DMS153 (cell line): ENCODE data around the gene SRP68.
"Not testable (repeated sequence)": the region's sequence is repeated elsewhere in the genome, so short reads cannot be mapped to it uniquely, and the experiment has no call there.

Experiments
- DNase-seq: peaks from one replicate; lab custom pipeline; 2025; lab: John Stamatoyannopoulos, UW

The SRP68 gene

DNA sequence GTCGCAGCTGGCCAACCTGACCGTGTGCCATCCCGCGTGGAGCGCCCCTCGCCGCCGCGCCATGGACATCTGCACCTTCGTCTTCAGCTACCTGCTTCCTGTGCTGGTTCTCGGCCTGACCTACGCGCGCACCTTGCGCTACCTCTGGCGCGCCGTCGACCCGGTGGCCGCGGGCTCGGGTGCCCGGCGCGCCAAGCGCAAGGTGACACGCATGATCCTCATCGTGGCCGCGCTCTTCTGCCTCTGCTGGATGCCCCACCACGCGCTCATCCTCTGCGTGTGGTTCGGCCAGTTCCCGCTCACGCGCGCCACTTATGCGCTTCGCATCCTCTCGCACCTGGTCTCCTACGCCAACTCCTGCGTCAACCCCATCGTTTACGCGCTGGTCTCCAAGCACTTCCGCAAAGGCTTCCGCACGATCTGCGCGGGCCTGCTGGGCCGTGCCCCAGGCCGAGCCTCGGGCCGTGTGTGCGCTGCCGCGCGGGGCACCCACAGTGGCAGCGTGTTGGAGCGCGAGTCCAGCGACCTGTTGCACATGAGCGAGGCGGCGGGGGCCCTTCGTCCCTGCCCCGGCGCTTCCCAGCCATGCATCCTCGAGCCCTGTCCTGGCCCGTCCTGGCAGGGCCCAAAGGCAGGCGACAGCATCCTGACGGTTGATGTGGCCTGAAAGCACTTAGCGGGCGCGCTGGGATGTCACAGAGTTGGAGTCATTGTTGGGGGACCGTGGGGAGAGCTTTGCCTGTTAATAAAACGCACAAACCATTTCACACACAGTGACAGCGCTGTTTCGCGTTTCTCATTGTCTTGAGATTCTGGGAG, 4.7 kb upstream of the SRP68 start:
- no peak for DNase-seq

DNA sequence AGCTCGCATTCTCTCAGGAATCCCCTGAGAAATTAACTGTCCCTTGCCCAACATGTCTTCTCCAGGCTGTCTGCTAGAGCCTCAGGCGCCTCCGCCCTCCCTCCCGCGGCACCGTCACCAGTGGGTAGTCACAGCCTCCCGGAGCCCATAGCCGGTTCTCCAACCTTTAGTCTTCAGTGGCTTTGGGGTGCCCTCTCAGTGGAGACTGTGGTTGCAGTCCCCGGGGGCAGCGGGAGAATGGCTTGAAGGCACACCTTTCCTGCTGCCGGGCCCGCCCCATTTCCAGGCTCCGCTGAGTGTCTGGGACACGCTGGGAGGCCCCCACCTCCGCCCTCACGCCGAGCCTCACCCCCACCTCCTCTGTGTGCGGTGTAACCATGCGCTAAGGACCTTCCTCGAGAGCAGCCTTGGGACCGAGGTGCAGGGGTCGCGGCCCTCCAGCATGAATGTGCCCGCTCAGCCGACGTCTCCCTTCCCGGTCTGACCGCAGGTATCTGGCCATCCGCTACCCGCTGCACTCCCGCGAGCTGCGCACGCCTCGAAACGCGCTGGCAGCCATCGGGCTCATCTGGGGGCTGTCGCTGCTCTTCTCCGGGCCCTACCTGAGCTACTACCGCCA, 3.9 kb upstream of the SRP68 start:
- no peak for DNase-seq

DNA sequence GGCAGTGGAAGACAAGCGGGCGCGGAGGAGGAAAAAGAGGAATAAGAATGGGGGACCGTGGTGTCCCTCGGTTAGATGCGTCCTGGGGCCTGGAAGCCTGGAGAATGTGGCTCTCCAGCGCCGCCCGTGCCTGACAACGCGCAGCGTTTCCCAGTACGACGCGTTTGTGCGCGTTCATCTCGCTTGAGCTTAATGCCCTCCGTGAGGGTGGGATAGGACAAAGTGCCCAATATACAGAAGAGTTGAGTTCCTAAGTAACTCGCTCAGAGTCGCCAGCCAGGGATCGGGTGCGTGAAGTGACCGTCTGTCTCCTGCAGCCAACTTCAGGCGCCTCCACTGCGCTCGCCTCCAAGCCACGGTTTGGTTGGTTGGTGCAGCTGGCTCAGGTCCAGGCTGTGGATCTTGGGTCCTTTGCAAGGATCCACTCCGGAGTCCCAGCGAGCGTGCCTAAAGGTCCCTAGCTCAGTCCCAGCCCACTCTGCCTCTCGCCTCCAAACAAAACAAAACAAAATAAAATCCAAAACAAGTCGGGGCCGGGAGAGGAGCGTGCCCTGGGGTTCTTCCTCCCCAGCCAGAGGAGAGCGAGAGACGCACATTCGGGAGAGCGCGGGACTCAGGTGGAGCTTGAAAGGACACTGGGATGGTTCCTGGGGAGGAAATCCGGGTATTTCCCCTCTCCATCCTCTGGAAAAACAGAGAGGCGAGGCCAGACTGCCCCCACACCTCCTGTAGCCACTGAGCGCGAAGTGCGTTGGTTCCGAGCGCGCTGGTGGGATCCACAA, 3.2 kb upstream of the SRP68 start:
- no peak for DNase-seq

DNA sequence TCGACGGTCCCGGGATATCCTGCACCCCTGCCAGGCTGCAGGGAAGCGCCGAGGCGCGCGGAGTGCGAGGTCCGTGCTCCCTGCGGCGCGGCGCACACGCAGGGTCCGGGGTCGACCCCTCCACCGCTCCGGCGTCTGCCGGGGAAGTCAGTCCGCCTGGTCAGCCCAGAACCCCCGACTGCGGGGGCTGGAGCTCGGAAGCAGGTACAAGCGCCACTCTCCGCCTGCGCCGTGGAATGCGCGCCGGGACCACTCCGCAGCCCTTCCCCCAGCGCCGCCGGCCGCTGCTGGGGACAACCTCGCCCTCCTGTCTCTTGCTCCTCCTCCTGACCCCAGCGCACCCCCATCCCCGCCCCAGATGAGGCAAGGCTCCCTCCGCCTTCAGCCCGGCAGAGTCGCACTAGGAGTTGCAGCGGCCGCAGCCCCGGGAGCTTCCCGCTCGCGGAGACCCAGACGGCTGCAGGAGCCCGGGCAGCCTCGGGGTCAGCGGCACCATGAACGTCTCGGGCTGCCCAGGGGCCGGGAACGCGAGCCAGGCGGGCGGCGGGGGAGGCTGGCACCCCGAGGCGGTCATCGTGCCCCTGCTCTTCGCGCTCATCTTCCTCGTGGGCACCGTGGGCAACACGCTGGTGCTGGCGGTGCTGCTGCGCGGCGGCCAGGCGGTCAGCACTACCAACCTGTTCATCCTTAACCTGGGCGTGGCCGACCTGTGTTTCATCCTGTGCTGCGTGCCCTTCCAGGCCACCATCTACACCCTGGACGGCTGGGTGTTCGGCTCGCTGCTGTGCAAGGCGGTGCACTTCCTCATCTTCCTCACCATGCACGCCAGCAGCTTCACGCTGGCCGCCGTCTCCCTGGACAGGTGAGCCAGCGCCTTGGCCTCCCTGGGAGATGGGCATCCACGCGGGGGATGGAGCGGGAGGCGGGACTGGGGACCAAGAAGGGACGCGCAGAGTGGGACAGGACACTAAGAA, 2.4 kb upstream of the SRP68 start, which contains the start of gene GALR2:
Gene GALR2, plus strand, starts transcription at position 392 of the 974 bp plus-strand sequence. Its CDS starts 103 bp downstream, at position 495.
- DNase-seq, result no peak

DNA sequence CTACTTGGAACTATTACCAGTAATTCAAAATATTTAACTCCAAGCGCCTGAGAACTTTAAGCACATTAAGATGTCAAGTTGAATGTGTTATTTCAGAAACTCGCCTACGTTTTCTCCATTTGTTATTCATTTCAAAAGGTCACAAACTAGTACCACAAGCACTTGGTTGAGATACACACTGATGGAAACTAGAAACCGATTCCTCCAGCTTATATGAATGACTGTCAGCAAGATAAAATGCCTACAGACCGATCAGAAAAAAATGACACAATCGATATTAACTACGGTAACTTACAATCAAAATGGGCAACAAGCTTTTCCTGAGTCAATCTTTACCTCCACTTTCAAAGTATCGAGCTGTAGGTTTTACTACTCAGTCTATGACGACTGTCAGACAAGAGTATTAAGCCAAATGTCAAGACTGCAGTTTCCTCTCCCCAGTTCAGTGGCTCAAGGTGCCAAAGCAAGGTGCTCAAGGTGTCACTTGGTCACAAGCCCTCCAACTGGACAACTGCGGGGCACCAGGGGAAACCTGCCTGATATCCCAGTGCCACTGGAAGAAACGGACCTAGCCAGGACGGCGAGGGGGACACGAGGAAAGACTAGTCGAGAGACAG, 678 bp downstream of the SRP68 start:
- DNase-seq, result no peak

DNA sequence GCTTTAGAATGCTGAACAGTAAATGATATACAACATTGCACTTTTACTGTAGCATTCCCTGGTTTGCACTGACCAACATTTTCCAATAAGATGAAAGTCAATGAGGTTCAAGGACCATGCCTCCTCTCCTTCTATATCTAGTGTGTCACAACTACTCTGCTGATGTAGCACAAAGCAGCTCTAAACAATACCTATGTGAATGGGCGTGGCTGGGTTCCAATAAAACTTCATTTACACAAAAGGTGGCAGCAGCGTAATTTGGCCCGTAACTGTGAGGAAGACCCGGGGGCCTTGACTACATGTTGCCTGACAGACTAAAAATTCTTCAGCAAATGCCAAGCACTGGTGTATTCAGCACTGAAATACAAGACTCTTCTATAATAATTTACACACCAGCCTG, 6.5 kb downstream of the SRP68 start:
- no peak for DNase-seq

DNA sequence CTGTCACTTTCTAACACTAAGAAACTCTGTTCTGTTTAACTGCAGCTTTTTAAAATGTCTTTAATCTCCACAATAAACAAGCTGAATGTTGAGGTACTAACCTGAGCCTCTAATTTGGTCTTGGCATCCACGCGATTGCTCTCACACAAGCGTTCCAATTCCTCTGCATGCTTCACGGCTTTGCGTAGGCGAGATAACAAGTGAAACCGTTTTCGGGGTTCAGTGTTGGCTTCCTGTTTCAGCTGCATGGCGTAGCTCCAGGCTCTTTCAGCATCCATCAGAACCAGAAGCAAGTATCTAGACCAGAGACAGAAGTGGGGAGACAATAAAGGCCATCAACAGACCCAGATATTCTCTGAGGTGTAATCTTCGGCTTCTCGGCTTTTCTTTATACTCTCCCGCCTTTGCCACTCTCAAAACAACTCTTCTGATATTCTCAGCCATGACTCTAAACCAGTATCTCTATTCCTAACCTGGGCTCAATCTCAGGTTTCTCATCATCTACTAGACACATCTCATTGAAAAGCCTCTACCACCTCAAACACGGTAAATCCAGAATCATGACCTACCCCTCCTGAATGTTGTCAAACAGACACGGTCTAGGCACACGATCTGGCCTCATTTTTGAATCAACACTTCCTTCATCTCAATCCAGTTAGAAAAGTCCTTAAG, 8.3 kb downstream of the SRP68 start:
- no peak for DNase-seq

DNA sequence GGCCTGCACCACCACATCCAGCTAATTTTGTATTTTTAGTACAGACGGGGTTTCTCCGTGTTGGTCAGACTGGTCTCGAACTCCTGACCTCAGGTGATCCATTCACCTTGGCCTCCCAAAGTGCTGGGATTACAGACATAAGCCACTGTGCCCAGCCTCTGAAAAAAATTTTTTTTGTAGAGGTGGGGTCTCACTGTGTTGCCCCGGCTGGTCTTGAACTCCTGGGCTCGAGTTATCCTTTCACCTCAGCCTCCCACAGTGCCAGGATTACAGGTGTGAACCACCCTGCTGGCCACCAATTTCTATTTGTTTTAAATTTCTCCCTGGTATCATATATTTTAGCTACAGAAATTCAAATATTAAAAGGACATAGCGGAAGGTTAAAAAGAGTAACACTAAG, 14.1 kb downstream of the SRP68 start:
- DNase-seq, result not testable (repeated sequence)

DNA sequence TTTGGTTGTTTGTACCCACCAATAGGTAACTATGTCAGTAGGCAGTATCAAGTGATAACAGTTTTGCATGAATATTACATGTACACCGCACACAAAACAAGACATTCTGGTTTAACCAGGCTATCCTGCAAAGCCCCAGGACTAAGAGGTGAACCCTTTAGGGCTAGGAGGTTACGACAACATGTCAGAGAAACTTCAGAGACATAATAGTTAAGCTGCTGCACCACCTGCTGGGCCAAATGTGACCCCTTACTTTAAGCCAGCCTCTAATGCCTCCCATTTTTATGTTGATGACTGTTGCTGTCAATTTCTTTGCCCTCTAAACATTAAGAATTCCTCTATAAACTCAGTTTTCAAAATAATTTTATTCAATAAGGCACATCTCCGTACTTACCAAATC, 15.4 kb downstream of the SRP68 start:
- no peak for DNase-seq

DNA sequence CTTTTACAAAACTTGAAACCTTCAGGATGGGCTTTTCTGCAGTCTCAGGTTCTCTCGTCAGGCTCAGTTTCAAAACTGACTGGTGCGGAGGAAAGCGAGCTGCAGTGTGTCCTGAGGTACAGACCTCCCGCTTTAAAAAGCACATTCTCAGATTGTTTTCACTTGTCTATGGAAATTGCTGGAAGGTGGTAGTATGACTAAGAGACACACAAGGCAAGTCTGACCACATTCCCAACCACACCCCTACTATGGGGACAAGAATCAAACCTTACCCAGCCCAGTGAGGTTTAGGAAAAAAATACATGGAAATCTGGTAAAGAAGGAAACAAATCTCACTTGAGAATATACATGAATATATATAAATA, 18.2 kb downstream of the SRP68 start:
- DNase-seq, result no peak

DNA sequence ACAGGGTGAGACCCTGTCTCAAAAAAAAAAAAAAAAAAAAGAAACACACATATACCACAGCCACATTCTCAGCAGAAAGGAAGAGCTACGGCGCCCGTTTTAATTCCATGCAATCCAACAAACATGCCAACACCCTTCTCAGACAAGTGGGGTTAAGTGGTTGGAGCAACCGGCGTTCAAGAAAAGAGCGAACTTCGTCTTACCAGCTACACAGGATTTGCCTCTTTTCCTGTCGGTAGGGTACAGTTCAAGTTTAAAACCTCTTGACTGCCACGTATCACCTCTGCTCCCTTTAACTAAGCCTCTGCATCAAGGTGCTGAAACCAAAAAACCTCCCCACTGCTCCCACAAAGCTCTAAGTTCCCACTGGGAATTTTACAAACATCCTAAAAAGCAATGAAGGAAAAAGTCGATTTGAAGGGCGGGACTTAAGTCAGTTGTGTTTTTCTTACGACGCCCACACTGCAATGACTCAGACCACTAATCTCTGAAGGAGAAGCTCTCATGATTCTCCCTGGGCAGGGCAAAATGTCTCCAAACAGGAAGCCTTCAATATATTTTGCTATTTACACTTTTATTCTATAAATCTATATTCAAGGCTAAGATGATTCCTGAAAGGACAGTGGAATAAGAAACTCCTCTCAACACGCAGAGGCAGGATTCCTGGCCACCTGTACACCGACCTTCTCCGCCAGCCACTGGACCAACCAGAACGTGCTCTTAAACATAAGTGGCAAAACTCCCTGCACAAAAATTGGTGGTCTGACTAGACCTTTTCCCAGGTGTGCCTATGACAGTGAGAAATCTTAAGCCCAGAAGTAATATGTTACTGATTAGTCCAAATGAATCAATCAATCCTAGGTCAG, 18.8 kb downstream of the SRP68 start:
- DNase-seq, result no peak

DNA sequence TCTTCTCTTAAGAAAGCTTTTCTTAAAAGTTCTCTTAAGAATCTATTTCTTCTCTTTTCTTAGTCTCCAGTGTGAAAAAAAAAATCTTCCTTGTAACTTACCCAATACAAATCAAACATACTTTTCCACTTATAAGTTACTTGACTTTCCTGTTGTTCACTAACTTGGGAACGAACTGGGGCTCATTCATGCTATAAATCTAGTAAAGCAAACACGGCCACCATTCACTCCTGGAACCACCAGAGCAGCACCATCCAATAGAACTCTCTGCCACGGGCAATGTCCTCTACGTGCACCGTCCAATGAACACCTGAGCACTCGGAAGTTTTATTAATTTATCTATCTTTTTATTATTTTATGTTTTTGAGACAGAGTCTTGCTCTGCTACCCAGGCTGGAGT, 20.8 kb downstream of the SRP68 start:
- DNase-seq, result no peak

DNA sequence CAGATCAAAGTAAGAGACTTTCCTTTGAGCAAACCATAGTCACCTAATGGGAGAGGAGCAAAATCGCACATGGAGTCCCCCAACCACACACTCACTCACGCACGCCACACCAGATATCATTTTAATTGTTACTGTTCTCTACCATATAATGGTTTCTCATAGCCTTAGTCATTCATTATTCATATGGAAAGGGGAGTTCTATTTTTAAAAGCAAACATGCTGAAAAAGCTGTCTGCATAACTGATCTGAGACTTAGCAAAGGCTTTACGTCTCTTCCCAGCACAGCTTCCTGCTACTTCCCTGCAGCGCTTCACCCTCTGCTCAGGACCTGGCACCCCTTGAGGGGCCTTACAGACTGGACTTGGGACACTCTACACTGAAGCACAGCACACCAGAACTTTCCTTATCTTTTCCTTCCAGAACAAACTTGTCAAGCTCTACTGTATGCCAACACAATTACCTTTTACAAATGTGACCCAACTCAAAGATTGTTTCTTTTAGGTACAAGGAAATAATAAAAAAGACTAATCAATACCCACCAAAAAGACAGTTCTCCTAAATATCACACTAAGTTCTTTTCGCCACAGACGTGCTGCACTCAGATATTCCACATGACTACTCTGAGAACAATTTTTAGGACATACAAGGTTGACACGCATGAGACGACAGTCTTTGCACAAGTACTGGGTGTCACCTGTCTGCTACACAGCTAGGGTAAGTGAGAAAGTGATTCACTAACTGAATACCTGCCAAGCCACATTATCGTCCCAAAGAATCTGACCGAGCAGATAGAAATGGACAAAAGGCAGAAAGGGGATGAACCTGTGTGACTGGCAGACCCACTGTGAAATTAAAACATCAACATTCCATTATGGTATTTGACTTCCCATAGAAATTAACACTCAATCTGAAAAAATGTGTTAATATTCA, 21.5 kb downstream of the SRP68 start:
- DNase-seq, result no peak

DNA sequence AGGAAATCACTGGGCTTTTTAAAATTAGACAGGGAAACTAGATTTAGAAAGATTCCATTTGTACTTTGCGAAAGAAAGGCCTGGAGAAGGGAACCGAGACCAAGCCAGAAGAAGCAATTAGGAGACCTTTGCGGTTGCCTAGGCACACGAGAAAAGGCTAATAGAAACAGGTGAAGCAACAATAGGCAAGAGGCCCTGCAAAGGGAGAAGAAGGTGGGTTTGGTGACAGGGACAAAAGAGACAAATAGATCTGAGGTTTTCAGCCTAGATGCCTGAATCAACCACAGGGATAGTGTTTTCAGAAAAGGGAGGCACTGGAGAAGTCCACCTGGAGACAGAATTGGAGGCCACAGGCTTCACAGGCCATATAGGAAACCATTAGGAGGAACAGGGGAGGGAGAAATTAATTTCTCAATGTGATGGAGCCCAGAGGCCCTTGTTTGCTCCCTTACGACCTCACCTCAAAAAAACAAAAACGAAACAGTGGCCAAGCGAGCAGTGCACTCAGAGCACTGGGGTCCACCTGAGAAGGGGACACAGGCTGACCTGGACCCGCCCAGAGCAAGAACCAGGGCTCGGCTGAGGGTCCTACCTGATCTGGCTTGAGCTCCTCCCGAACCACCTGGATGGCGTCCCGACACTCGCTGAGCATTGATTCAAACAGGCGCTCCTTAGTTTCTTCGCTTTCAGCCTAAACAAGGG, 22.3 kb downstream of the SRP68 start:
- DNase-seq, result no peak

DNA sequence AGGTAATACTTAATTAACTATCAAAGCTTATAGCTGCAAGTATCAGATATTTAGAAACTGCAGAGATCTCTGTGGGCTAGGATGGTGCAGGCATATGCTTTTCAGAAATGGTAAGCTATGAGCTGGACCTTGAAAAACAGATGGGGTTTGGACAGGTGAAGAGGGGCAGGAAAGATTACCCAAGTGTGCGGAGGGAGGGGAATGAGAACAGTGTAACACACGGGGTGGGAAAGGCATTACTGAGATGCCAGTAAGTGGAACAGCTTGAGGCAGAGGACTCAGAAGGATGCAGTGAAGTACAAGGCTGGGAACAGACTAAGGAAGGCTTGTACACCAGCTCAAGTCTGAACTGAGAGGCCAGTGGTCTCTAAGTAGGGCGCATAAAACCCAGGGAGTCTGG, 23.1 kb downstream of the SRP68 start:
- DNase-seq, result no peak

DNA sequence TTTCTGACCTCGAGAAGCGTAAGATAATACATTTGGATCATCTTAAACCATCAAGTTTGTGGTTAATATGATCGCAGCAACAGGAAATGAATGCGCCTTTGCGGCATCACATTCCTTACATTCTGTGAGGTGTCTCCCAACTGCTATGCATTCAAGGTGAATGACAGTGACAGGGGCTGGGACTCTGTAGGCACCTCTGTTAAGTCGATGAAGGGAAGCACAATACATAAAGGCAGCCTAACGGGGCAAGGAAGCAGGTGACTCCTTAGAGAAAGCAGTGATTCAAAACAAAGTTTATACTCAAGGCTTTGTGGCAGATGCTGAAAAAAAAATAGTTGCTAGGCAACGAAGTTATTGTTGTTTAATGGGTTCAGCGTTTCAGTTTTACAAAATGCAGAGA, 23.6 kb downstream of the SRP68 start:
- no peak for DNase-seq

DNA sequence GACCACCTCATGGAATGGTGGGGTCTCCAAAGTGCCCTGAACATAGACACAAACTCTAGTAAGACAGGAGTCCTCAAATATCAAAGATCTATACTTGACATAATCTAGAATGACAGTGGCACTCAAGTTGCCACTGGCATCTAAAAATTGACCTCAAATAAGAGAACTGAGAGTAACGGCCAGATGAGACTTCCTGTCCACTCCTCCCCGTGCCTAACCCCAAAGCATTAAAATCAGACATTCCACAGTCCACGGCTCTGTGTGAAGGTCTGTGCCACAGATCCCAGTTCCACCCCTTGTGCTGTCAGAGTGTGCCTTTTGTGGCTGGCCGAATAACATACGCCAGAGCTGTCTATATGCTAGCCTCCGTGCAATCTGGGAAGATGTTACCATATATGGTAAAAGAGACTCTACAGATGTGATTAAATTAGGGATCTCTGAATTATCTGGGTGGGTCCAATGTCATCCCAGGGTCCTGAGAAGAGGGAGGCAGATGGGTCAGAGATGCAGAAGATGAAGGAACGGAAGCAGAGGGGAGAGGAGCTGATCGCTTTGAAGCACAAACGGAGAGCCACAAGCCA, 24.2 kb downstream of the SRP68 start:
- no peak for DNase-seq

DNA sequence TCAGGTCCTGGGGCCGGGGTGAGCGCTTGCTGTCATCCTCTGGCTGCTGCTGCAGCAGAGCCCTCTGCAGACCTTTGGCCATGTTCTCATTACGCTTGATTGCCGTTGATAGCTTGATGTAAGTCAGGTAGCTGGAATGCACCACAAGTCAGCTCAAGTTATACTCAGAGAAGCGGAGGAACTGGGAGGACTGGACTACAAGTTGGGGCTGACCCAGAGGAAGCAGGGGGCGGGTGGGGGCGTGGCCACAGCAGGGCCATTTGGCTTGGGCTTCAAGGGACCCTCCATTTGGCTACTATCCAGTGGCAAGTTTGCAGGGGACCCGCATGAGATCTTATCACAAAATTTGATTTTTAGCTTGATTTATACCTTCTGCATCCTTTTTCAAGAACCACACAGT, 26.3 kb downstream of the SRP68 start:
- DNase-seq, result no peak
